Lower lobe of right lung (tissue), 2 donors: ENCODE measurements around the gene DDHD1. TPM values are rescaled to one million over a fixed set of nuclear protein-coding genes. Genes with fewer than 3 reads are reported as not detected.
A peak's percentile ranks its signal among the peaks of the same experiment; 100 is the strongest.

Experiments
- ATAC-seq, 2 donors: fragments of 200-7000 bp; cut with Tn5 transposase; one replicate each; pipeline ENCODE4 v1.9.1; 2020 to 2022; ENCODE audit warnings: mild to moderate bottlenecking in 2 of 2, moderate library complexity in 2 of 2
- DNase-seq: peaks from one replicate; pipeline ENCODE4 v3.0.0-alpha.2; 2020
- H3K27ac ChIP-seq: fragments of 200-600 bp; one replicate; pipeline ENCODE4 v1.8.0; 2022
- H3K27me3 ChIP-seq: fragments of 200-600 bp; one replicate; pipeline ENCODE4 v1.8.0; 2022; ENCODE audit warnings: low read depth
- H3K36me3 ChIP-seq: fragments of 200-600 bp; one replicate; pipeline ENCODE4 v1.8.0; 2022; ENCODE audit warnings: mild to moderate bottlenecking
- H3K4me1 ChIP-seq: fragments of 200-600 bp; one replicate; pipeline ENCODE4 v1.8.0; 2022
- H3K4me3 ChIP-seq: fragments of 200-600 bp; one replicate; pipeline ENCODE4 v1.8.0; 2022; ENCODE audit warnings: mild to moderate bottlenecking
- H3K9me3 ChIP-seq: fragments of 200-600 bp; one replicate; pipeline ENCODE4 v1.8.0; 2022
- intact Hi-C: fragments of 100-400 bp; cut with DNase I; formaldehyde crosslinking; loops from one replicate; pipeline ENCODE4 v1.11.0; 2022
- long read RNA-seq: library from polyadenylated mRNA; unstranded; transcript quantifications from one replicate; pipeline ENCODE4 v2.0.0, GENCODE V29; 2021
- total RNA-seq: library from RNA; stranded (reverse); fragmentation: NEBNext Ultra II Directional; extraction: Animal tissue kit (Norgen Biotek cat#: 25700); gene quantifications from one replicate; pipeline ENCODE4 v1.2.1, GENCODE V29; 2021
- TF ChIP-seq, protein P1 (sequence below): fragments of 200-600 bp; IDR thresholded peaks from one replicate; pipeline ENCODE4 v1.8.0; 2022; ENCODE audit warnings: antibody characterized with exemption, mild to moderate bottlenecking
- donor health status: DM: no; HTN: yes; CAD: no; lungs with severe emphysema.

Gene DDHD1
- total RNA-seq, result 32.6 TPM
- long read RNA-seq, full-length matches to known transcripts, result 29 of 46 reads
- long read RNA-seq, partial matches to known transcripts, result 4 of 46 reads
- long read RNA-seq, other reads (novel, unspliced or antisense), result 13 of 46 reads

DNA sequence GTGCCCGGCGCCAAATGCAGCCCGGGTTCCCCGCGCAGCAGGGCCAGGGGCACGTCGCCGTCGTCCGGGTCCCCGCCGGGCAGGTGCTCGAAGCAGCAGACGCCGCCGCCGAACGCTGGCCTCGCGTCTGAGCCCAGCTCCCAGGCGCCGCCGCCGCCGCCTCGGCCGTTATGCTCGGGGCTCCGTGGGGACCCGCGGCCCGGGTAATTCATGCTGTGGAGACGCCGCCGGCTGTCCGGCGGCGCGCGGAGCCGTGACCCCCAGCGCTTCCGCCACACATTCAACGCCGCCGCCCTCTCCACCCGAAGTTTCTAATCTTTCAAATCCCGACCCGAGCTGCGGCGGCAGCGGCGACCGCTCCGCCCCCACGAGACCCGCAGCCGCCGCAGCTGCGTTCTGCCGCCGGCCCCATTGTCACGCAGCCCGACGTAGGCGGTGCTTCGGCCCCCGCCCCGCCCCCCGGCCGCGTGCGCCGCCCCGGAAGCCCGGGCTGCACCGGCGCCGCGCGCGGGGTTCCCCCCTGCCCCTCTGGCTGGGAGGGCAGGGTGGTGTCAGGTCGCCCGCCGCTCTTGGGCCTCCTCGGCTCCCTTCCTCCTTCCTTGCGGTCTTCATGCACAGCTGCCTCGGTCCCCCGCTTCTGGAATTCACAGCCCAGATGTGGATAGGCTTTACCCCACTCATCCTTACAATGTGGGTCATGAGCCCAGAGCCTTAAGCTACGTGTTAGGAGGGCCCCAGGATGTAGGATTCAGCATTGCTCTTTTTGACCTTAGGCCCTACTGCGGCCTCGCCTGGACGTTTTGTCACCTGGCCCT lies at the start of gene DDHD1:
Gene DDHD1, minus strand, starts transcription at position 437 of the 815 bp plus-strand sequence. Its CDS starts 225 bp downstream, at position 212.
- peak; percentile 96 to 97 for ATAC-seq
- Histone ChIP-seq H3K4me3 (peak within 1 kb of the TSS; percentile 93), H3K27ac (peak within 1 kb of the TSS; percentile 90), H3K27me3 (no peaks in the 10 kb centered on the region), H3K36me3 (no peaks in the 10 kb centered on the region), H3K9me3 (no peaks in the 10 kb centered on the region), H3K4me1 (peaks cover 32% of the 10 kb centered on the region)
- intact Hi-C loops, result no loop called here
- TF ChIP-seq, protein P1, sequence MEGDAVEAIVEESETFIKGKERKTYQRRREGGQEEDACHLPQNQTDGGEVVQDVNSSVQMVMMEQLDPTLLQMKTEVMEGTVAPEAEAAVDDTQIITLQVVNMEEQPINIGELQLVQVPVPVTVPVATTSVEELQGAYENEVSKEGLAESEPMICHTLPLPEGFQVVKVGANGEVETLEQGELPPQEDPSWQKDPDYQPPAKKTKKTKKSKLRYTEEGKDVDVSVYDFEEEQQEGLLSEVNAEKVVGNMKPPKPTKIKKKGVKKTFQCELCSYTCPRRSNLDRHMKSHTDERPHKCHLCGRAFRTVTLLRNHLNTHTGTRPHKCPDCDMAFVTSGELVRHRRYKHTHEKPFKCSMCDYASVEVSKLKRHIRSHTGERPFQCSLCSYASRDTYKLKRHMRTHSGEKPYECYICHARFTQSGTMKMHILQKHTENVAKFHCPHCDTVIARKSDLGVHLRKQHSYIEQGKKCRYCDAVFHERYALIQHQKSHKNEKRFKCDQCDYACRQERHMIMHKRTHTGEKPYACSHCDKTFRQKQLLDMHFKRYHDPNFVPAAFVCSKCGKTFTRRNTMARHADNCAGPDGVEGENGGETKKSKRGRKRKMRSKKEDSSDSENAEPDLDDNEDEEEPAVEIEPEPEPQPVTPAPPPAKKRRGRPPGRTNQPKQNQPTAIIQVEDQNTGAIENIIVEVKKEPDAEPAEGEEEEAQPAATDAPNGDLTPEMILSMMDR, result no peak
- peak; percentile 86 for DNase-seq

DNA sequence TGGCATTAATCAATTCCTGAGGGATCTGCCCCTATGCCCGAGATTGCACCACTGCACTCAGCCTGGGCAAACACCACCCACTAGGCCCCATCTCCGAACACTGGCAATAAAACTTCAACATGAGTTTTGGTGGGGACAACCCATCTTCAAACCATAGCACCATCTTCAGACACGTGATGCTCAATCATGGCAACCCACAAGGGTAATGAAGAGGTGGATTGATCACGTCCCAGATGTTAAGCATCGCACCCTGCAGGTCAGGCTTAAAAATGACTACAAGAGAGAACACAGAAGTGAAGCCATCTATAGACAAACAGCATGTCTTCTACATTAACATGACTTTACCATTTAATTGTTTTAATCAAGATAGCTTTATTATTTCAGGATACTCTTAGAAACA lies 42.8 kb upstream of the DDHD1 start:
- ATAC-seq (no peak), DNase-seq (no peak)
- intact Hi-C loops, result no loop called here
- Histone ChIP-seq H3K27ac (no peak overlapping the region), H3K27me3 (no peaks in the 10 kb centered on the region), H3K9me3 (no peaks in the 10 kb centered on the region), H3K4me3 (no peak overlapping the region), H3K36me3 (no peaks in the 10 kb centered on the region), H3K4me1 (no peaks in the 10 kb centered on the region)
- TF ChIP-seq, protein P1, result no peak

DNA sequence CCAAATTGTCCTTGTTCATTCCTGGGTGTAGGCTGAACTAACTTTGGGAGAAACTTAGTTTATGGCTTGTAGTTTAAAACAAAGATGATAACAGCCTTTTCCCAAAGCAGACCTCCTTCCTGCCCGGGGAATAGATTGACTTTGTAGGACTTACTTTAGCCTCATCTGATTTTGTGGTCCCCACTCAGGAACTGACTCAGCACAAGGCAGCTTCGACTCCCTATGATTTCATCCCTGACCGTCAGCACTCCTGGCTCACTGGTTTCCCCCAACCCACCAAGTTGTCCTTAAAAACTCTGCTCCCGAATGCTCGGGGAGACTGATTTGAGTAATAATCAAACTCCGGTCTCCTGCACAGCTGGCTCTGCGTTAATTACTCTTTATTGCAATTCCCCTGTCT lies 40.1 kb upstream of the DDHD1 start:
- intact Hi-C loops, result no loop called here
- Histone ChIP-seq H3K27ac (no peak overlapping the region), H3K36me3 (no peaks in the 10 kb centered on the region), H3K4me3 (no peak overlapping the region), H3K9me3 (no peaks in the 10 kb centered on the region), H3K4me1 (no peaks in the 10 kb centered on the region), H3K27me3 (no peaks in the 10 kb centered on the region)
- ATAC-seq, result no peak
- no peak for DNase-seq
- TF ChIP-seq, protein P1, result no peak

- TF ChIP-seq, protein P1, result no peak
- no peaks in the 10 kb centered on the region for H3K27me3 ChIP-seq
- H3K9me3 ChIP-seq, result no peaks in the 10 kb centered on the region
- ATAC-seq, result no peak
- no peak for DNase-seq
- no peak overlapping the region for H3K4me3 ChIP-seq
- H3K36me3 ChIP-seq, result no peaks in the 10 kb centered on the region
- no peaks in the 10 kb centered on the region for H3K4me1 ChIP-seq
- intact Hi-C loops, result no loop called here
- no peak overlapping the region for H3K27ac ChIP-seq
Observed at GRCh38 chr14:53192052-53192760, 39.1 kb upstream of the DDHD1 start.

DNA sequence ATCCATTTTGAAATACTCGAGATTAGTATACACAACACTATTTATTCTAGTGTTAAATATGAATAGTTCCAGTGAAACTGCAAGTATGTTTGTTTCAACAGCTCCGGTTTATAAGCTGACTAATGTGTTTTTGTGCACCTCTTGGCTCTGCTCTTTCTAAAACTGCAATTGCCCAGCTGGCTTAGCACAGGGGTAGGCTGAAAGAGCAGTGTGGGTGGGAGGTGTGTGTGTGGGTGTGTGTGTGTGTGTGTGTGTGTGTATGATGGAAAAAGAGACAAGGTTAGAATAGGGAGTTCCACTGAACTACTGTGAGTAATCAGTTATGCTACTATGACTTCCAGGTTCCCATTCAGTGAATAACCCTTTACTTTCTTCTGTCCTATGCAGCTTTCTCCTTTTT lies 37.8 kb upstream of the DDHD1 start:
- intact Hi-C loops, result no loop called here
- Histone ChIP-seq H3K9me3 (no peaks in the 10 kb centered on the region), H3K27ac (no peak overlapping the region), H3K4me3 (no peak overlapping the region), H3K27me3 (no peaks in the 10 kb centered on the region), H3K36me3 (no peaks in the 10 kb centered on the region), H3K4me1 (no peaks in the 10 kb centered on the region)
- TF ChIP-seq, protein P1, result no peak
- ATAC-seq, result no peak
- DNase-seq, result no peak
